Esophagus (tissue), 2 donors: ENCODE data around the gene FEM1B. TPM values are rescaled to one million over a fixed set of nuclear protein-coding genes. Genes with fewer than 3 reads are reported as not detected.

Source experiments
- H3K27ac ChIP-seq, 2 donors: one replicate each; pipeline ENCODE4 v1.5.1; 2013; ENCODE audit warnings: low read depth in 2 of 2, mild to moderate bottlenecking in 2 of 2, inconsistent platforms in 1 of 2, low read length in 1 of 2, moderate library complexity in 1 of 2
- H3K27me3 ChIP-seq, 2 donors: one replicate each; pipeline ENCODE4 v1.6.1; 2013; ENCODE audit warnings: low read length in 2 of 2, control low read depth in 1 of 2, mild to moderate bottlenecking in 1 of 2; ENCODE audit not compliant: insufficient read depth in 2 of 2, control insufficient read depth in 1 of 2
- H3K36me3 ChIP-seq, 2 donors: one replicate each; pipeline ENCODE4 v1.6.1; 2013; ENCODE audit warnings: low read length in 1 of 2; ENCODE audit not compliant: control insufficient read depth in 2 of 2, insufficient read depth in 2 of 2
- H3K4me1 ChIP-seq, 2 donors: one replicate each; pipeline ENCODE4 v1.6.1; 2013; ENCODE audit warnings: low read length in 1 of 2; ENCODE audit not compliant: control insufficient read depth in 2 of 2, insufficient read depth in 2 of 2
- H3K4me3 ChIP-seq, 2 donors: one replicate each; pipeline ENCODE4 v1.5.1; 2013; ENCODE audit warnings: low read length in 2 of 2, mild to moderate bottlenecking in 2 of 2, low read depth in 1 of 2, moderate library complexity in 1 of 2
- H3K9me3 ChIP-seq, 2 donors: one replicate each; pipeline ENCODE4 v1.6.1; 2013; ENCODE audit warnings: mild to moderate bottlenecking in 2 of 2, low read depth in 1 of 2, low read length in 1 of 2, moderate library complexity in 1 of 2; ENCODE audit not compliant: control insufficient read depth in 2 of 2, insufficient read depth in 1 of 2
- WGBS, 2 donors: extraction: QIAGEN DNeasy Blood & Tissue Kit; methylation state at CpG; one replicate each; pipeline ENCODE4 v1.1.7; 2013; 5-methylcytosine and 5-hydroxymethylcytosine counted together
- polyA plus RNA-seq, 2 donors: library from polyadenylated mRNA; stranded (reverse); fragments of 200-250 nt; gene quantifications; one replicate each; pipeline ENCODE4 v1.2.3, GENCODE V29; 2013
- donor health status: healthy with polysubstance abuse.
- donor health status: Bipolar disorder and iron deficiency.

FEM1B gene
- polyA plus RNA-seq, 2 donors = 9.5 to 12.5 TPM

GRCh38 chr15:68310804-68311463 is 33.4 kb downstream of the FEM1B start:
- Histone ChIP-seq H3K4me1 (no peaks in the 10 kb centered on the region), H3K4me3 (no peak overlapping the region), H3K9me3 (no peaks in the 10 kb centered on the region), H3K36me3 (no peaks in the 10 kb centered on the region), H3K27ac (no peak overlapping the region), H3K27me3 (no peaks in the 10 kb centered on the region)
- WGBS, 2 donors = 87 to 89% methylated on average over 22 of the region's 22 CpGs

- no peaks in the 10 kb centered on the region for H3K27me3 ChIP-seq
- no peak overlapping the region for H3K27ac ChIP-seq
- WGBS, 2 donors = 91 to 93% methylated on average over 3 of the region's 3 CpGs
- no peak overlapping the region for H3K4me3 ChIP-seq
- no peaks in the 10 kb centered on the region for H3K9me3 ChIP-seq
- H3K36me3 ChIP-seq = no peaks in the 10 kb centered on the region
- no peaks in the 10 kb centered on the region for H3K4me1 ChIP-seq
Observed at GRCh38 chr15:68311464-68311835, 33.9 kb downstream of the FEM1B start.

- Histone ChIP-seq H3K4me3 (no peak overlapping the region), H3K4me1 (no peaks in the 10 kb centered on the region), H3K27ac (no peak overlapping the region), H3K36me3 (no peaks in the 10 kb centered on the region), H3K9me3 (no peaks in the 10 kb centered on the region), H3K27me3 (no peaks in the 10 kb centered on the region)
- WGBS, 2 donors = 80 to 89% methylated on average over 3 of the region's 3 CpGs
Observed at GRCh38 chr15:68311859-68312557, 34.5 kb downstream of the FEM1B start.

GRCh38 chr15:68312701-68313204 is 35.2 kb downstream of the FEM1B start:
- Histone ChIP-seq H3K27me3 (no peaks in the 10 kb centered on the region), H3K4me1 (no peaks in the 10 kb centered on the region), H3K36me3 (peaks cover 0 to 1% of the 10 kb centered on the region in 2 donors), H3K4me3 (no peak overlapping the region), H3K9me3 (no peaks in the 10 kb centered on the region), H3K27ac (no peak overlapping the region)
- 63 to 76% methylated on average over 17 to 18 of the region's 18 CpGs for WGBS, 2 donors

GRCh38 chr15:68313501-68314410 is 36.2 kb downstream of the FEM1B start:
- Histone ChIP-seq H3K9me3 (no peaks in the 10 kb centered on the region), H3K36me3 (peaks cover 0 to 1% of the 10 kb centered on the region in 2 donors), H3K27ac (no peak overlapping the region), H3K4me1 (no peaks in the 10 kb centered on the region), H3K27me3 (no peaks in the 10 kb centered on the region), H3K4me3 (no peak overlapping the region)
- WGBS, 2 donors = 86 to 87% methylated on average over 18 of the region's 18 CpGs

- Histone ChIP-seq H3K27me3 (no peaks in the 10 kb centered on the region), H3K4me3 (no peak overlapping the region), H3K27ac (no peak overlapping the region), H3K4me1 (no peaks in the 10 kb centered on the region), H3K36me3 (peaks cover 0 to 1% of the 10 kb centered on the region in 2 donors), H3K9me3 (no peaks in the 10 kb centered on the region)
- WGBS, 2 donors = 77 to 88% methylated on average over 11 of the region's 11 CpGs
Observed at GRCh38 chr15:68314563-68314962, 37.0 kb downstream of the FEM1B start.

- H3K4me3 ChIP-seq = no peak overlapping the region
- H3K4me1 ChIP-seq = no peaks in the 10 kb centered on the region
- peaks cover 0 to 1% of the 10 kb centered on the region in 2 donors for H3K36me3 ChIP-seq
- 77 to 100% methylated on average over 1 of the region's 1 CpG for WGBS, 2 donors
- no peaks in the 10 kb centered on the region for H3K9me3 ChIP-seq
- H3K27ac ChIP-seq = no peak overlapping the region
- H3K27me3 ChIP-seq = no peaks in the 10 kb centered on the region
Observed at GRCh38 chr15:68315035-68315434, 37.5 kb downstream of the FEM1B start.

GRCh38 chr15:68315495-68316031 is 38.0 kb downstream of the FEM1B start:
- H3K27me3 ChIP-seq = no peaks in the 10 kb centered on the region
- no peak overlapping the region for H3K4me3 ChIP-seq
- WGBS, 2 donors = 60 to 70% methylated on average over 11 of the region's 11 CpGs
- no peaks in the 10 kb centered on the region for H3K4me1 ChIP-seq
- H3K36me3 ChIP-seq = peaks cover 0 to 1% of the 10 kb centered on the region in 2 donors
- no peak overlapping the region for H3K27ac ChIP-seq
- no peaks in the 10 kb centered on the region for H3K9me3 ChIP-seq

GRCh38 chr15:68316061-68316804 is 38.7 kb downstream of the FEM1B start:
- Histone ChIP-seq H3K36me3 (peaks cover 0 to 1% of the 10 kb centered on the region in 2 donors), H3K4me3 (no peak overlapping the region), H3K27ac (no peak overlapping the region), H3K9me3 (no peaks in the 10 kb centered on the region), H3K4me1 (no peaks in the 10 kb centered on the region), H3K27me3 (no peaks in the 10 kb centered on the region)
- 80 to 81% methylated on average over 17 of the region's 17 CpGs for WGBS, 2 donors
